GM21390 (cell line): ENCODE measurements around the gene PSTPIP2.
"Not testable (repeated sequence)": the region's sequence is repeated elsewhere in the genome, so short reads cannot be mapped to it uniquely, and the experiment has no call there.

Experiments used
- ATAC-seq: cut with Tn5 transposase; IDR thresholded peaks from one replicate; pipeline ENCODE4 v1.9.1; 2021; ENCODE audit not compliant: unreplicated experiment

The PSTPIP2 gene

GRCh38 chr18:46070232-46070631 lies 1.8 kb downstream of the PSTPIP2 start:
- ATAC-seq, result no peak

DNA sequence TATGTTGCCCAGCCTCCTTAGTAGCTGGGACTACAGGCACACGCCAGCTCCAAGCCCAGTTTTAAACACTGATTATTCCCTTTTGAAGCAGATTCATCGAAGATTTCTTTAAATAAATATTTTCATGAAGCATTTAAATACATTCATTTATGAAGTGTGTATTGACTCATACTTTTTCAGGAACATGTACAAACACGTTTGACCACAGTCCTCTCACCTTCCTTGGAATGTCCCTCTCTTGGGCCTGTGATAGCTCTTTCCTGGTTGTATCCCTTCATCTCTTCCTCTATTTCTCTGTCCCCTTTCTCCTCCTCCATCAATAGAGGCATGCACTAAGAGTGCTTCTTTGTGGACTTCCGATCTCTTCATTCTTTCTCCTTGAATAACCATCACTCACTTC lies 2.5 kb downstream of the PSTPIP2 start:
- ATAC-seq, result no peak

DNA sequence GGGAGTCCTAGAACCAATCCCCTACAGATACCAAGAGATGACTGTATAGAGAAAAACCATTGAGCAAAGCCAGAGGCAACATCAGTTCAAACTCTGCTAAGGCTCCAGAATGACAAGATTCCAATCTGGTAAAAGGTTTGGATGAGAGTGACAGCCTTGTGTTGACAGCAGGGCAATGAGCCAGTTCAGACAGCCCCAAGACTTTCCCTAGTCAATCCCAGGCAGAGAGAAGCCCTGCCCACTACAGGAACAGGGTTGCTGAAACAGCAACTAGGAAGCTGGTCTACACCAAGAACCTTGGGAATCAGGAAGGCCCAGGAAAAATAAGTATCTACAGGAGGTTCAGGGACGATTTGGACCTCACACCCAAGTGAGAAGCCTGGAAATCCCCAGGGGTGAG lies 3.3 kb downstream of the PSTPIP2 start:
- ATAC-seq, result no peak

DNA sequence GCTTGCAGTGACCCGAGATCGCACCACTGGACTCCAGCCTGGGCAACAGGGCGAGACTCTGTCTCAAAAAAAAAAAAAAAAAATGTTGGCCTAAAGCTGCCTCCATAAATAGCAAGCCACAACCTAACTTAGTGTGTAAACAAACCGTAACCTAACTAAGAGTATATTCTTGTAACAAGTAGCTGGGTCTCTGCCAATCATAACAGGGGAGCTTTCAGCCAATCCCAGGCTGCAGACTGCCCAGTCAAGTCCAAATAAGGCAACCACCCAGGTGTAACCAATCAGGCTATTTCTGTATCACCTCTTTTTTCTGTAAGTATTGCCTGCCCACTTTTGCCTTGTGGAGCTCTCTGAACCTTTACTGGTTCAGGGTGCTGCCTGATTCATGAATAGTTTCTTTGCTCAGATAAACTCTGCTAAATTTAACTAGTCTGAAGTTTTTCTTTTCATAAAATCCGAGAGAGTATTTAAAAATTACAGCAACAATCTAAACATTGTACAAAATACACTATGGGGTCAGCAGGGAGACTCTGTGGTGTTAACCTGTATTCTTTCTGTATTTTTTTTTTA lies 4.5 kb downstream of the PSTPIP2 start:
- ATAC-seq, result no peak

- no peak for ATAC-seq
Observed at GRCh38 chr18:46062781-46063180, 9.3 kb downstream of the PSTPIP2 start.

GRCh38 chr18:46061796-46062195 lies 10.3 kb downstream of the PSTPIP2 start:
- ATAC-seq, result no peak

GRCh38 chr18:46061387-46061786 lies 10.7 kb downstream of the PSTPIP2 start:
- no peak for ATAC-seq

GRCh38 chr18:46060359-46060841 lies 11.7 kb downstream of the PSTPIP2 start:
- ATAC-seq, result no peak

DNA sequence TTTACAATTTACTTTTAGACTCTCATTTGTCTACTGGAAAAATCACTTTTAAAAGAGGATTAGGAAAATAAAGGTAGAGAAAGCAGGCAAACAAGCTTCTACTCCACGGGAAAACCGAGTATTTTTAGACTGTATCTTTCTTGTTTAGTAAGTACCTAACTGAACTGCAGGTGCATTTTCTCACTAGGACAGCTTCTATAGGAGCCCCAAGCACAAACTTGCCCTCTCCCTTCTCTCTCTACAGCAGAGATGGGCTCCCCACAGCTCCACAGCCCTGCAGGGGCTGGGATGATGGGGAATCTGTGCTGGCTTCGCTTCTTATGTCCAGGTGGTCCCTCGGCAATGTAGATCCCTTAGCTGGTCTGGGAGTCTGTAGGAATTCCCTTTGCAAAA lies 16.2 kb downstream of the PSTPIP2 start:
- no peak for ATAC-seq

- peak; percentile 47 for ATAC-seq
Observed at GRCh38 chr18:46054956-46055837, 16.9 kb downstream of the PSTPIP2 start.

DNA sequence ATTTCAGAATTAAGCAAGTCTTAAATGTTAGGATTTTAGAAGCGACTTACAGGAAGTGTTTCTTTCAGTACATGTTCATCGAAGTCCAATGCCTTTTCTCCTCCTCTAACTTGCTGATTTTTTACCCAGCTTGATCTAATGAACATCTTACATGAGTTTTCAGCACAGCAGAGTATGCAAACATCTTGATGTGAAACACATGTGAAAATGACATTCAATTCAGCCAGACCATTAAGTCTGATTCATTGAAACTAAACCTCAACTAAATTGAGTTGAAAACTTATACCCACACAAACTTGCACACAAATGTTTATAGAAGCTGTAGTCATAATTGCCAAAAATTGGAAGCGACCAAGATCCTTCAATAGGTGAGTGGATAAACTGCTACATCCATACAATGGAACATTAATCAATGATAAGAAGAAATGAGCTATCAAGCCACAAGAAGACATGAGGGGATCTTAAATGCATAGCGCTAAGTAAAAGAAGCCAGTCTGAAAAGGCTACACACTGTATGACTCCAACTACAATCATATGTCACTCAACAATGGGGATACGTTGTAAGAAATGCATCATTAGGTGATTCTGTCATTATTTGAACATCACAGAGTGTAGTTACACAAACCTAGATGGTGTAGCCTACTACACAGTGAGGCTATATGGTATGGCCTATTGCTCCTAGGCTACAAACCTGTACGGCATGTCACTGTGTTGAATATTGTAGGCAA lies 18.5 kb downstream of the PSTPIP2 start:
- no peak for ATAC-seq

GRCh38 chr18:46051731-46052461 lies 20.2 kb downstream of the PSTPIP2 start:
- ATAC-seq, result no peak

DNA sequence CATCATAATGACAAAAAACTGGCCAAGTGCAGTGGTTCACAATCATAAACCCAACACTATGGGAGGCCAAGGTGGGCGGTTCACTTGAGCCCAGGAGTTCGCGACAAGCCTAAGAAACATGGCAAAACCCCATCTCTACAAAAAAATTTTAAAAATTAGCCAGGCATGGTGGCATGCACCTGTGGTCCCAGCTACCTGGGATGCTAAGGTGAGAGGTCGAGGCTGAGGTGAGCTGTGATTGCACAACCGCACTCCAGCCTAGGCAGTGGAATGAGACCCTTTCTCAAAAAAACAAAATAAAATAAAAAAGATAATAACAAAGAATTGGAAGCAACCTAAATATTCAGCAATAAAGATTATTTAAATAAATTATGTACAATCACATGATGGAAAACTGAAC lies 21.8 kb downstream of the PSTPIP2 start:
- no peak for ATAC-seq

GRCh38 chr18:46048641-46049040 lies 23.4 kb downstream of the PSTPIP2 start:
- ATAC-seq, result no peak

DNA sequence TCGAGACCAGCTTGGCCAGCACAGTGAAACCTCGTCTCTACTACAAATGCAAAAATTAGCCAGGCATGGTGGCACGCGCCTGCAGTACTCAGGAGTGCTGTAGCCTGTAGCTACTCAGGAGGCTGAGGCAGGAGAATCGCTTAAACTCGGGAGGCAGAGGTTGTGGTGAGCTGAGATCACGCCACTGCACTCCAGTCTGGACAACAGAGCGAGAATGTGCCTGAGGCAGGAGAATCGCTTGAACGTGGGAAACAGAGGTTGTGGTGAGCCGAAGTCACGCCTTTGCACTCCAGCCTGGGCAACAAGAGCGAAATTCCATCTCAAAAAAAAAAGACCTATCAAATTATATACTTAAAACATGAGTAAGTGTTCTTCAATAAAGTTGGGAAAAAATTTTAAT lies 24.7 kb downstream of the PSTPIP2 start:
- not testable (repeated sequence) for ATAC-seq

DNA sequence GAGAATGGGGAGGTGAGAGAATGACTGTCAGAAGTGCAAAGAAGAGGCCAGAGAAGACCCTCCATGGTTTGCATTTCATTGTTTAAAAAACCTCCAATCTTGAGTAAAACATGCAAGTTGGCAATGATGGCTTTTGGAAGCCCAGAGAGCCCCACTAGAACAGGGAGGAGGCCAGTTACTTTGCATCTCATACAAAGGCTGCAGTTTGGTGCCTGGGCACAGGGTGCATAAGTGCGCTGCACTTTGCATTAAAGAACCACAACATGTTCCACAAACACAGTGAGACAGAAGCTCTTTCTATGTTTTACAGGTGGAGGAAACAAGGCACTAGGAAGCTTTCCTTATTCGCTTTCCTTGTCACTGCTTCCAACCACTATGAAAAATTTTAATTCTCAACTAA lies 25.4 kb downstream of the PSTPIP2 start:
- ATAC-seq, result no peak

DNA sequence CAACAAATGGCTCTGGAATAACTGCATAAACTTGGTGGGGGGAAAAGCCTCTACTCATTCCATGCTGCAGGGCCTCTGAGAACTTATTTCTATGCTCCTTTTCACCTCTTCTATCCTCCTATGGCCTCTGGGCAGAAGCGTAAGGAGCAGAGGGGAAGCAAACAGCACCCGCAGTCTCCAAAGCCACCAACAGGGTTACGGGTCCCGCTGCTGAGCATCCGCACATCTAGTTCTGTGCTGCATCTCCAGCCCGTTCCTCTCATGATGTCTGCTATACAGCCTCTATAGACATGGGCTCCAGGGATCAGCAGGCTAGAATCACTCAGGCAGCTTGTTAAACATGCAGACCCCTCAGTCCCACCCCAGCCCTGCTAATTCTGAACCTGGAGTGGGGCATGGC lies 25.9 kb downstream of the PSTPIP2 start:
- ATAC-seq, result no peak

- ATAC-seq, result no peak
Observed at GRCh38 chr18:46042571-46043123, 29.4 kb downstream of the PSTPIP2 start.

- no peak for ATAC-seq
Observed at GRCh38 chr18:46040747-46041104, 31.3 kb downstream of the PSTPIP2 start.

DNA sequence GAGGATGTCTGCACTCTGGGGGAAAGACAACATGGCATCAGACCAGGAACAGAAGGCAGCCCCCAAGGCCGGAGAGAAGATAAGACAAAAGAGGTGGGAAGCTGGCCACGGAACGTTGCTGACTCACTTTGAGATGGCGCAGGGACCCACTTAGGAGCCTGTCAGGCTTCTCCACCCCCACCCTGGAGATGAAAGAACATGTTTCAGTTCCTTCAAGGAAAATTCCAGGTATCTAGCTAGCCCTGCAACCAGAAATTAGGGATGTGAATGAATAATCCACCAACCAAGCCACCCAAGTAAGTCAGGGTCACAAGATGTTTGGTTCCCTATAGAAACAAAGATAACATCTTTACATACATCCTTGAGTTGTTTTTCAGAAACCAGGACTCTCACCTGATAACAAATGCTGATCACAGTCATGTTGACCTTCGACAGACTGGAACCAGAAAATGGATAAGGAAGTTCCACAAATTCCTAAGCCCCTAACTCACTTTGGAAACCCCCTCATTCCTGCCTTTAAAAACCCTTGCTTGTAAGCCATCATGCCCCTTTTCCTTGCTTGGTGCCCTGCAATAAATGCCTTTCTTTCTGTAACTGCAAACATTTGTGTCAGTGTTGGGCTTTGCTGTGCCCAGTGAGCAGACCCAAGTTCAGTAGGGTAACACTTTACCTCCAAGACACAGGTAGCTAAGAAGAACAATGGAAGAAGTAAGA lies 31.9 kb downstream of the PSTPIP2 start:
- no peak for ATAC-seq
